Globus pallidus (tissue), 1 donor: Measurements from ENCODE around the gene IER5L.
A peak's percentile ranks its signal among the peaks of the same experiment; 100 is the strongest.
"Not testable (repeated sequence)": the region's sequence is repeated elsewhere in the genome, so short reads cannot be mapped to it uniquely, and the experiment has no call there.

Experiments used
- DNase-seq: peaks from one replicate; pipeline ENCODE4 v3.0.0-alpha.2; 2015; ENCODE audit warnings: low spot score

Gene IER5L

DNA sequence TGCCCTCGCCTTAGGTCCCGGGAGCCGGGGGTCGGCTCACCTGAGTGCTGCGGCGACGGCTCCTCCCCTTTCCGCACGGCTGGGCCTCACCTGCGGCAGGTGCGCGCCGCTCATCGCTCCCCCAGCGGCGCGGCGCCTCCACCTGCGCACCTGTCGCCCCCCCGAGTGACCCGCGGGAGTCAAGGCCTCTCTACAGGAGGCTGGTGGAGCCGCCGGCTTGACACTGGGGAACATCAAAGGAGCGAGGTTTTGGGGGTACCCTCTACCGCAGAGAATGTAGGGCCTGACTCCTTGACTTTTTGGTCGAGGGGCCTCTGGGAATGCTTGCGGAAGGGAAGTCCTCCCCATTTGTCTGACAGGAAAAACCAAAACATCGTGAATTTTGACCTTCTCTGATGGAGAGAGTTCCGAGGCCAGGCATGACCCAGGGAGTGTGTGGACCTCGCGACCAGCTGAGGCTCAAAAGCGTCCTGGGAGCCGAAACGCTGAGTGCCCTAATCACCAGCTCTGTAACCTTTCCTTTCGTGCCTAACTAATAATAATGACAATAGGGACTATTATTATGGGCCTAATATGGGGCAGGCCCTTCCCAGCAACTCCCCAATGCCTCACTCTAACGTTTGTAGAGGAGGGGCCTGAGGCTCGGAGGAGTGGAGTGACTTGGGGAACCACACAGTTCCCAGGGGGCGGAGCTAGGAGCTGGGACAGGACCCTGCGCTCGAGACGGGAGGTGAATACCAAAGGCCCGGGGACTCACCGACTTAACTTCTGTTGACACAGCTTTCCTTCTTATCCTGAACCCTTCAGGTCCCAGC is 714 bp upstream of the IER5L start:
- DNase-seq, result no peak

DNA sequence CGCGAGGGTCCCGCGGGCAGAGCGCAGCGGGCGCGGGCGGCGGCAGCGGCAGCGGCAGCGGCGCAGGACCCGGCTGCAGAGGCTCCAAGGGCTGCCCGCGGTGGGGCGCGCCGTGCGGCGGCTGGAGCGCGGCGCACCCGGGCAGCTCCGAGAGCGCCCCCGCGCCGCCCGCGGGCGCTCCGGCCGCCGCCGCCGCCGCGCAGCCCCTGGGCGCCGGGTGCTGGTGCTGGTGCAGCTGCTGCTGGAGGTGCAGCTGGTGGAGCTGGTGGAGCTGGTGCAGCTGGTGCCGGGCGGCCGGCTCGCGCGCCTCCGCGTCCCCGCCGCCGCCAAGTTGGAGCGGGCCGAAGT is 644 bp downstream of the IER5L start:
- no peak for DNase-seq

DNA sequence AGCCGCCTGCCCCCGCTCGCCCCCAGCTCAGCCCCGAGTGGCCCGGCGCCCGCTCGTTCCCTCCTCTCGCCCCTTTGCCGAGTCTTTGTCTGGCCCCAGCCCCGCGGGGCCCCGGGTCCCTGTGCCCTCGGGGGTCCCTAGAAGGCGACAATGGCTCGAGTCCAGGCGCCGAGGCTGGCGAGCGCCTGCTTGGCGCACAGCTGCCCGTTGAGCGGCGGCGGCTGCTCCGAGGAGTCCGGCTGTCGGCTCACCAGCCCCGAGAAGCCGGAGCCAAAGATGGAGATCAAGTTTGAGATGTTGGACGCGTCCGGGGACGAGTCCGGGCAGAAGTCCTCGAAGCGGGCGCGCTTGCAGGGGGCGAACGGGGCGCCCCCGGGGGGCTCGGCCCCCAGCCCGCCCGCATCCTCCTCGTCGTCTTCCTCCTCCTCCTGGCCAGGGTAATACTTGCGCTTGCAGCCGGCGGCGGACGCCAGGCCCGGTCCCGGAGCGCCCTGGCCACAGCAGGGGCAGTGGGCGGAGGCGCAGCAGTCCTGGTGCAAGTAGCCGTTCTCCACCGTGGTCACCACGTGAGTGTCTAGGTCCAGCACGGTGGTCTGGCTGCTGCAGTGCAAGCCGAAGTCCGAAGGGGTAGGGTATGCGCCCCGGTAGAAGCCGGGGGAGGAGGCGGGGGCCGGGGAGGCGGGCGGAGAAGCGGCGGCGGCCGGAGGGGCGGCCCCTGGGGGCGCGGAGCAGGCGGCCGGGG is 1.2 kb downstream of the IER5L start:
- DNase-seq, result no peak

DNA sequence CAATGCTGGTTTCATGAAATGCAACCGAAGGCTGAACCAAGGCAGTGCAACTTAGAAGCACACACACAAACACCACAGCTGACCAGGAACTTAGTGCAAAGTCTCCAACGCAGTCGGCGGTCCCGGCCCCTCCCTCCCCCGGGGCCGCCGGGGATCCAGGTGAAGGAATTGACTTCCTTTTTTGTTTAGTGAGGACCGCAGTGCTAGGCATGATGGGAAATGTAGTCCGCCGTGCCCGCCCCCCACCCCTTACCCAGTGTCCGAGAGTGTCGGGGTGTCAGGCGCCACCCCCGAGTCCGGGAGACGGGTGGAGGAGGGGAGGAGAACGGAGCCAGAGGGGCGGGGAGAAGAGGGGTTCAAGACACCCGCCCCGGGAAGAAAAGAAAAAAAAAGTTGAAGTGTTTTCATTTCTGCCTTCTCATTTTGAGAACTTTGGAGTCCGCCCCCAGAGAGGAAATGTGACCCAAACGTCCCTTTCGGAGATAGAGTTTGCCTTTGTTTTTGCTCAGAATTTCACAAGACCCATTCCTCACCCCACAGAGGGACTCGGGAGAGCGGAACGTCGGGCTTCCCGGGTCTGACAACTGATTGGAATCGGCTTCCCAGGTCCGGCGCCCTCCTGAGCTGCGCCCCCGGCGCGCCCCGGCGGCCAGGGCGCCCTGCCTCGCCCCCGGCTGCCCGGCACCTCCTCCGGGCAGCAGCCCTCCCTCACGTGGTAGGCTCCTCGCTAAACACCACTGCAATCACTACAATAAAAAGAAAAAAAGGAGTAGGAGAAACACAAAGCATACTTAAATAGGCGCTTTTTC is 2.0 kb downstream of the IER5L start:
- DNase-seq, result peak; percentile 80

DNA sequence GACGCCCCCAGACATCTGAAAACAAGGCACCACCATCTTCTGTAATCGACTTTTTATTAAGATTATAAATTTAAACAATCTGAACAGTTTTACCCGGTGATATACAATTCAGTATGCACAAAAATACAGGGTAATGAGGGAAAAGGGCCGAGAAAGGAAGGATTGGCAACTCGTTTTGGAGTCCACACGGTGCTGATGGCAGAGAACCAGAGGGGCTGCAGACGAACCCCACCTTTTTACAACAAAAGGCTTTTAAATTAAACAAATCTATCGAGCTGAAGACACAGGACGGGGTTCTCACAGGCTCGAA is 2.6 kb downstream of the IER5L start:
- DNase-seq, result no peak

DNA sequence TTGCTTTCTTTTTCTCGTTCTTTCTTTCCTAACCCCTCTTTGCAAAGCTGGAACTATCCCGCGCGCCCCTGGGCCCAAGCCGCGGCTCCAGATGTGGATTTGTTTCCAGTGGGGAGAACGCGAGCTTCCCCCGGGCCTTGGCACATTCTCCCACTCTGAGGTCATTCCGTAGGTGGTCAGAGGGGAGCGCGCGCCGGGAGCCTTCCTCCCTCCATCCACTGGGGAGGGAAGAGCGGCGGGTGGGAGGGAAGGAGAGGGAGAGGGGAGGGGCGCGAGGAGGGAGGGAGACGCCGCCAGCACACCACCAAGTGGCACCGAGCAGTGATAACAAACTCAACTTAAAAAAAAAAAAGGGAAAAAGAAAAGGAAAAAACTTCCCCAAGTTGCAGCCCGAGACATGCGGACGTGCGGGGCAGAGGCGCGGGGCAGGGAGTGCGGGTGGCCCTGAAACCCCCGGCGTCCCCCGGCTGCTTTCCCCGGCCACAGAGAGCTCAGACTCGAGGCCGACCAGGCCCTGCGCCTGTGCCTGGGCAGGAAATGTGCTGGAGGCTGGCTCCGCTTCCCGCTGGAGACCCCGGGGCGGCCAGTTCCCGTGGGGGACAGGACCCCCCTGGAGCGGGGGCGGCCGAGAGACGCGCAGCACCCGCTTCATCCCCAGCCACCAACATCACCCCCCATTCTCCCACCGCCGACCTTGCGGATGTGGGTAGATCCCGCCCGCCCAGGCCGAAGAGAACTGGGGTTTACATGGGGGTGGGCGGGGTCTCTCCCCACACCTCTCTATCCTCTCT is 3.1 kb downstream of the IER5L start:
- peak; percentile 61 for DNase-seq

DNA sequence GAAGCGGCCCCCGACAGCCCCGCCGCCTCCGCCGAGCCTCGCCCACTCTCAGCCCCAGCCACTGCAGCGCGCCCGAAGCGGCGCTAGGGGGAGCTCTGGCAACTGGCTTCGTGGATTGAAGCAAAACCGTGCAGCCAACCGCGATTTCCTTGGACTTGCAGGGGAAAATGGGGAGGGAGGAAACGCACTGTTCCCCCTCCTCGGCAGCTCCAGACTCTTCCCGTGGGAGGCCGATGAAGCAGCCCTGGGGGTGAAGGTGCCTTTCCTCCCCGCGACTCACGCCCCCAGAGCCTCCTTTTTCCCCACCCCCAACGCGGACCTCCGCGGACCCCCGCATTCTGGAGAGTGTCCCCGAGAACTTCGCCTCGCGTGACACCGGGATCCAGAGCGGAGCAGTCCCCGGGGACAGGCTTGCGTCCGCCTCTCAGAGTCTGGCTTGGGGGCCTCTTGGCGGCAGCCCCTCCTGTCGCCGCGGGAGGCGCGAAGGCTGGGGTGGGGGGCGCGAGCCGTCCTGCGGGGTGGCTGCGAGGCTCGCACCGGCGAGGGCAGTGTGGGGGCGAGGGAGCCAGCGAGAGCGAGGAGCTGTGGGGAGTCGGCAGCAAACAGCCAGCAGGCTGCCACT is 3.8 kb downstream of the IER5L start:
- peak; percentile 86 for DNase-seq

DNA sequence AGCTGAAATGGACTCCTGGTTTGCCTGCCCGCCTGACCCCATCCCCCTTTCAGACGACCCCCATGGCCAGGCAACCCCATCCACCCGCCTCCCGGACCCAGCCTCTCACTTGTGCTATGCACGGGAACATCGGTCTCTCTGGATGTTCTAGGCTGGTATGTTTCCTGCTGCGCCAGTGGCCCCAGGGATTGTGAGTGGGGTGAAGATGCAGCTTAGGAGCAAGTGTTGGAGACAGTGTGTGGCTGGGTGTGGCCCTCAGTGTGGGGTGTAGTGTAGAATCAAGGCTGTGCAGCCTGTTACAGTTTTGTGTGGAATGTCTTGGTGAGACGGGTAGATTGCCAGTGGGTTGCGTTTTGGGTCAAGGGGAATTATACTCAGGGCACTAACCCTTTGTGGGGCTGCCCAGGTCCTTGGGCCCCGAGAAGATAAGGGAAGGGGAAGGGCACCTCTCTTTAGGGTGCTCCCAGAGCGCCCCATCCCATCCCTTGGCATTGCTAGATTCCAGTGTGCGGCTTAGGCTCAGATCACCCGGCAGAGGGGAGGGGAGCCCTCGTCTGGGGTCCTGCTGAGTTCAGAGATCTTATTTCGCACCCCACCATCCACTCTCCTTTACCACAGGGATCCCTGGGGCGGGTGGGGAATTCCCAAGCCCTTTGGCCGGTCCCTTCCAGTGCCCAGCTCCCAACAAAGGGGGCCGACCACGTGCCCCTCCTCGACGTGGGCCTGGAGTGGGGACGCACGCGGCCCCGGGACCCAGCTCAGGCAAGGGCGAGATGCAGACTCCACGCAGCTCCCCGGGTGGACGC is 4.6 kb downstream of the IER5L start:
- DNase-seq, result no peak

DNA sequence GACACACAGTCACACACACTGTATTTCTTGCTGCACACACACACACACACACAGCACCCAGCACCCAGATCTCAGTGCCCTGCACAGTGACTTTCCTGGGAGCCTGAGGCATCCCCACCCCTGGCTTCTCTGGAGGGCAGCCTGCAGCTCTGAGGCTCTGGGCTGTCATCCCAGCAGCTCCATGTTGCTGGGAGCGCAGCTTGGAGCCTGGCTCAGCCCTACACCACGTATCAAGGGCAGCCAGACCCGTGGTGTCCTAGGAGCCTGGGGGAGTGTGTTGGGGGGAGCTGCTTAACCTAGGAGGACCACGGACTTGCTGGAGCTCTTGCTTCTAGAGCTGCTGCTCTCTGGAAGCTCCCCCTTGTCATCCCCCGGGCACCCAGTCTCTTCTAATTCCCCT is 5.2 kb downstream of the IER5L start:
- DNase-seq, result peak; percentile 58

DNA sequence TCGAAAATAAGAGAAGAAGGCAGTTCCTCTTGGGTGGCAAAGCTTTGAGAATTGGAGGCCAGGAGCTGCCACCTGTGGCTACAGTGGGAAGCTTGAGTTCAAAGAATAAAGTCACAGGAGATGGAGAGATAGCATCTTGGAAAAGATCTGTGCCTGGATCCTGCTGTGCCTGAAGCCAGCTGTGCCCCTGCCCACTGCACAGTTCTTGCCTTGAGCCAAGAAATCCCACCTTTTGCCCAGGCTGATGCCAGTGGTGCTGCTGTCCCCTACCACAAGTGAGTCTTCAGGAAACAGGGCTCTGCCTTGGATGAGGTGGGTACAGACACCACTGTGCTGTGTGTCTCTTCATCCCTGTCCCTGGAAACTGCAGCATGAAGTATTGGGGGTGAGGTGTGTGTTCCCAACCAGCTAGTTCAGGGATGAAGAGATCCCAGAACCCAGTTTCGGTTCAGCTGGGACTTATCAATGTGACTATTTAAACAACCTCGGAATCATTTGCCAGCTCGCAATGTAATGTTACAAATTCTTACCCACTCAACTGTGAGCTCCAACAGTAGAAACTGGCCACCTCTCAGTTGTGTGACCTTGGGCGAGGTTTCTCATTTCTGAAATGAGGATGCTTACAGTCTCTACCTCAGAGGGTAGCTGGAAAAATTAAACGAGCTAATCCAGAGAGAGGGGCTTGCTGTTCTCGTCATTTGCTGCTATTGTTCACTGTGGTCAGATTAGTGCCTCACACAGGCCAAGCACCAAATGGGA is 5.9 kb downstream of the IER5L start:
- DNase-seq, result no peak

DNA sequence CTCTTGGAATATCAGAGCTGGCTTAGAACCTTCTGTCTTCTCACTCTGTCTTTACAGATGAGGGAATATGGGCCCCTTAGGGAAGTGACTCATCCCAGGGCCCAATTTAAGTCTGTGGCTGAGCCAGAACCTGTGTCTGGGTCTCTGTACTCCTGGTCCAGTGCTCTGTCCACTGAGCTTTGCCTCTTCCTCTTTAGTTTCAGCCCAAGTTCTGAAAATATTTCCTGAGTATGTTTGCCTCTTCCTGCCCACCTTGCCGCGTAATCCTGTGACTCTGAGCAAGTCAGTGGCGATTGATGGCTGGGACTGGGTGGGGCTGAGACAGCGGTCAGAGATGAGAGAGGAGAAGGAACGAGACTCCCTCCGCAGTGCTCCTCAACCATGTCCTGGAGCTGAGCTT is 7.8 kb downstream of the IER5L start:
- DNase-seq, result no peak

DNA sequence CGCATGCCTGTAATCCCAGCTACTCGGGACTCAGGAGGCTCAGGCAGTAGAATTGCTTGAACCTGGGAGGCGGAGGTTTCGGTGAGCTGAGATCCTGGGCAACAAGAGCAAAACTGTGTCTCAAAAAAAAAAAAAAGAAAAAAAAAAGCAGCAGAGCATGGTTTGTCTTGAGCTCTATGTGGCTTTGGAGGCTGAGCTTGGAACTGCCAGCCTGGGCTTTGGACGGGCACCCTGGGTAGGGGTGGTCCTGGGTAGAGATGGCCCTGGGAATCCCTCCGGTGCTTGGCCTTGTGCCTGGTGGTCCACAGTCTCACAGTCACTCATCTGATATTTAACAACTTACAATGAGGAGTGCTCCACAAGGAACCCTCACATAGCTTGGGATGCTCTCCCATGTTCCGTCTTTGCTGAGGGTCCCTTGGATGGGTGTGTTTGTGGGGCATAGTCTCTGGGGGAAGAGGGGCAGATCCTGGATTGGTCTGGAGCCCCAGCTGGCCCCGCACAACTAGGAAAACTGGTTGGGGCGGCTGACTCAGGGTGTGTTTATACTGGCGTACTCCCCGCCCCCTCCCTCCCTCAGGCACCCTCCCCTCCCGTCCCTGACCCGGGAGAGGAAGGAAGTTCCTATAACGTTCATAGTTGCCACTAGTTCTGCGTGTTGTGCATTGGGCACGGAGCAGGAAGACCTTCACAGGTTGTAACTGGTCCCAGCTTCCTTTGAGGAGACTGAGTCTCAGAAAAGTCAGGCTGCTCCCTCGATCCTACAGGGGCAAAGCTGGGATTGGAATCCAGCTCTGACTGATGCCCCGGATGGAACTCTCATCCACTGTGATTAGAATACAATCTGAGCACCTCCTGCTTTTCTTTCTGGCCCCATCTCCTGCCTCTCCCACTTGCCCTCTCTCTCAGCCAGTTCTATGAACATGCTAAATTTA is 11.2 kb downstream of the IER5L start:
- DNase-seq, result no peak

DNA sequence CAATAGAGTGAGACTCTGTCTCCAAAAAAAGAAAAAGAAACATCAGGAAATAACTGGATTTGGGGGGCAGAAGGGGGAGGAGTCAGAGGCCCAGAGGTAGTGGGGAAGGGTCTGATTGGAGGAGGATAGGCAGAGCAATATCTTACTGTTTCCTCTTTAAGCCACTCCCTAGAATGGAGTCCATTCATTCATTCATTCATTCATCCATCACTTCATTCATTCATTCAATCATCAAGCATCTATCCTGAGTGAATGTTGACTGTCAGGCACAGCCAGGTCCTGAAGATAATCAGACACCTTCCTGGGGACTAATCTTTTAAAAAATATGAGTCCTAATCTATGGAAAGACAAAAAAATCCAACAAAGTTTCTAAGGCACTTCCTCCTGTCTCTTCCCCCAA is 12.9 kb downstream of the IER5L start:
- no peak for DNase-seq

DNA sequence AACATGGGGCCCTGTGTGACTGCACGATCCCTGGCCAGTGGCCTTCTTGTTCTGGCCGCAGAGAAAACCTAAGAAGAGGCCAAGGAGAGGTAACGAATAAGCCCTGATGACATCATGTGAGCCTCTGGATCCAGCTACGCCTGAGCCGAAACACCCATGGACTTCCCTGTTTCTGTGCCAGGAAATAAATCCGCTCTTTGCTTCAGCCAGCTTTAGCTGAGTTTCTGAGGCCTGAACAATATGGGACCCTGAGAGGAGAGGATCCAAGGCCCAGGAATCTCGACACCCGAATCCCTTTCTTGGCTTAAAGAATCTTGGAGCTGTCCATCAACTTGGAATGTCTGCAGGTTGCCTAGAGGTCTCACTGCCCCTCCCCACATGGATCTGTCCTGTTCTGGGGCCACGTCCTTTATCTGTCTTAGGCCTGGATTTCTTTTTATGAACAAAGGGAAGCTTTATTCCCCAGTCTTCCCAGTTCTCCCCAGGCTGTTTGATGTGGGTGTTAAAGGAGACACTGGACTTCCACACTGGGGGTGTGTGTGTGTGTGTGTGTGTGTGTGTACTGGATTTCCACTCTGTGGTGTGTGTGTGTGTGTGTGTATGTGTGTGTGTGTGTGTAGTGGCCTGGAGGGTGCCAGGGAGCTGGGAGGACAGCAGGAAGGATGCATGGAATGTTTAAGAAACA is 13.7 kb downstream of the IER5L start:
- DNase-seq, result no peak

DNA sequence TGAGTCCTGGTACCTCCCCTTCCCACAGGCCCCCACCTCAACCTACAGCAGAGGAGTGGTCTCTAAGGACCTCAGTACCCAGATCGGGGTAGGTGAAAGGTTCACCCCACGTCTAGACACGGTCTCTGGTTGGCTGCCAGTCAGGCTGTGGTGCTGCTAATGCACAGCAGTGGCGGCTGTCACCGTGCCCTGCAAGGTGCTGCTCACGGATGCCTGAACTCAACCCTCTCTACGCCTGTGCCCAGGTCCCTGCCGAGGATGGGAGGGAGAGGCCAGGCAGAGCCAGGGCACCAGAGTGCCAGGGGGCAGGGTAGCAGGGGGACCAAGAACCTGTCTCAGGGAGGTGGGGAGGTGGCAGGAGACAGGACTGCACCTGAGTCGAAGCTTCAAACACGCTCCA is 14.3 kb downstream of the IER5L start:
- no peak for DNase-seq

DNA sequence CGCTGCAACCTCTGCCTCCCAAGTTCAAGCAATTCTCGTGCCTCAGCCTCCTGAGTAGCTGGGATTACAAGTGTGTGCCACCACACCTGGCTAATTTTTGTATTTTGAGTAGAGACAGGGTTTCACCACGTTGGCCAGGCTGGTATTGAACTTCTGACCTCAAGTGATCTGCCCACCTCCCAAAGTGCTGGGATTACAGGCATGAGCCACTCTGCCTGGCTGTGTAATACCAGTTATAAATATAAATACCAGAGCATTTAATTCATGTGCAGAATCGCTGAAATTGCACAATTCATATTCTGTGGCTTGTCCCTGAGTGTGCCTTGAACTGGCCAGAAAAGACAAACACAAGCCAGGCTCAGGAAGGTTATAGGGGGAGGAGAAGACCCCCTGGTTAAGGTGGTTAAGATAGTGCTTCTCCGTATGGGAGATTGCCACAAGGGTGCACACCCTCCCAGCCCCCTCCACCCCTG is 14.8 kb downstream of the IER5L start:
- not testable (repeated sequence) for DNase-seq

DNA sequence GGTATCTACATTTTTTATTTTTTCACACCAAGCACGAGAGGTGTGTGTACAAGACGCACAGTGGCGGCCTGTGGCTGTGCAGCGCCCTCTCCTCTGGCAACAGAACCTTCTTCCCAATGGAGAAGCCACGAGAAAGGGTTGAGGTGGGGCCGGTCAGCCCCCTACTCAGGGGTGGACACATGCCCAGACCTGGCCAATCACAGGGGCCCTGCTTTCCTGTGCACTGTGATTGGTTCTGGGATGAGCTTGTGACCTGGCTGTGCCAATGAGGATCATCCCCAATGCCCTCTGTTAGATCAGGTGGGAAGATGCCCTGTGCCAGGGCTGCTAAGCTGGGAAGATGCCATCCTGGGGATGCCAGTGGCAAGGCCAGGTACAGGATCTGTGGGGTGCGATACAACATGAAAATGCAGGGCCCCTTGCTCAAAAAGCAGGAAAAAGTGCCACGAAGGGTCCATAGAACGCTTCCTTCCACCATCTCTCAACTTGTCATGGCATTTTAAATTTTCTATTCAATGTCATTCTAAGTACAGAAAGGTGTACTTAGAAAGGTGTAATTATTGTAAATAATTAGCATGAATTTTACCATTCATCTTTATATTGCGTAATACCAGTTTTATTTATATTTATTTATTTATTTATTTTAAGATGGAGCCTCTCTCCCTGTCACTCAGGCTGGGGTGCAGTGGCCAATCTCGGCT is 15.4 kb downstream of the IER5L start:
- no peak for DNase-seq

DNA sequence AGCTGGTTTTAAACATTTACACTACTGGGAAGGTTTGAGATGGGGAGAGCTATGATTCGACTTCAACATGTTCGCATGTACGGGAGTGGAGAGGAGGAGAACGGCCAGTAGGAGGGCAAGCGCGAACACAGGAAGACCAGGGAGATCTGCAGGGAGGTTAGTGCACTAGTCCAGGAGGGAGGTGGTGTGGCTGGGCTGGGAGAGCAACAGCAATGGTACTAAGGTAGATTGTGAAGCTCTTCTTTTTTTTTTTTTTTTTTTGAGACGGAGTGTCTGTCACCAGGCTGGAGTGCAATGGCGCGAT is 16.6 kb downstream of the IER5L start:
- no peak for DNase-seq
